ENCODE results near the gene MACF1.
"Not testable (repeated sequence)": the region's sequence is repeated elsewhere in the genome, so short reads cannot be mapped to it uniquely, and the experiment has no call there.

DNA sequence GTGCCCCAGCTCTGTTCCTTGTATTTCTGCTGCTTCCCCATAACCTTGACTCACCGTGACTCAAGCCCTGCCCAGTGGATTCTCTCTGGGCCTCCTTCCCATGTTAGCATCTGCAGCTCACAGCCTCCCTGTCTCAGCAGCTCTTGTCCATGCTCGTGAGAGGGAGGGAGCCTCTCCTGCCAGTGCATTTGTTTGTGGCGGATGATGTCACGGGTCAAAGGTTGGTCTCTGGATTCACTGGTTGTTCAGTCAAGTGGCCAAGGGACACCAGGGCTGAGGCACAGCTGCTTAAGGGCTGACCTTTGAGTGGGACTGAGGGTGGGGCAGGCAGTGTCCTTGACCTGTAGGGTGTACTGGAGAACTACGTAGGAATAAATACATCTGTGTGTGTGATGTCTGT lies 314.9 kb downstream of the MACF1 start:
- TF ChIP-seq, protein P1, sequence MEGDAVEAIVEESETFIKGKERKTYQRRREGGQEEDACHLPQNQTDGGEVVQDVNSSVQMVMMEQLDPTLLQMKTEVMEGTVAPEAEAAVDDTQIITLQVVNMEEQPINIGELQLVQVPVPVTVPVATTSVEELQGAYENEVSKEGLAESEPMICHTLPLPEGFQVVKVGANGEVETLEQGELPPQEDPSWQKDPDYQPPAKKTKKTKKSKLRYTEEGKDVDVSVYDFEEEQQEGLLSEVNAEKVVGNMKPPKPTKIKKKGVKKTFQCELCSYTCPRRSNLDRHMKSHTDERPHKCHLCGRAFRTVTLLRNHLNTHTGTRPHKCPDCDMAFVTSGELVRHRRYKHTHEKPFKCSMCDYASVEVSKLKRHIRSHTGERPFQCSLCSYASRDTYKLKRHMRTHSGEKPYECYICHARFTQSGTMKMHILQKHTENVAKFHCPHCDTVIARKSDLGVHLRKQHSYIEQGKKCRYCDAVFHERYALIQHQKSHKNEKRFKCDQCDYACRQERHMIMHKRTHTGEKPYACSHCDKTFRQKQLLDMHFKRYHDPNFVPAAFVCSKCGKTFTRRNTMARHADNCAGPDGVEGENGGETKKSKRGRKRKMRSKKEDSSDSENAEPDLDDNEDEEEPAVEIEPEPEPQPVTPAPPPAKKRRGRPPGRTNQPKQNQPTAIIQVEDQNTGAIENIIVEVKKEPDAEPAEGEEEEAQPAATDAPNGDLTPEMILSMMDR (IDR thresholded peaks at IDR 0.05) = not testable (repeated sequence)
- TF ChIP-seq EZH2 (IDR thresholded peaks at IDR 0.05; ENCODE audit: borderline replicate concordance, insufficient read depth, low read depth, low read length, poor library complexity, severe bottlenecking) = not testable (repeated sequence)
